DND-41 (cell line): ENCODE measurements around the gene ITIH5.

Experiments used
- ATAC-seq: fragments of 200-7000 bp; cut with Tn5 transposase; 3 replicates; pipeline ENCODE4 v1.9.1; 2021; ENCODE audit warnings: low read depth; ENCODE audit not compliant: insufficient read depth
- DNase-seq: peaks from one replicate; pipeline ENCODE4 v3.0.0-alpha.2; 2020
- H2AFZ ChIP-seq: 2 replicates; pipeline ENCODE4 v1.6.0; 2012; ENCODE audit warnings: low read depth, low read length
- H3K27ac ChIP-seq: 2 replicates; pipeline ENCODE4 v1.5.1; 2012; ENCODE audit warnings: low read length, inconsistent platforms
- H3K27me3 ChIP-seq: fragments of 200-600 bp; sonication (generic); 2 replicates; pipeline ENCODE4 v1.6.0; 2012; ENCODE audit warnings: low read length, mild to moderate bottlenecking, inconsistent platforms; ENCODE audit not compliant: insufficient read depth, poor library complexity
- H3K36me3 ChIP-seq: 2 replicates; pipeline ENCODE4 v1.5.1; 2012; ENCODE audit warnings: low read length, inconsistent platforms; ENCODE audit not compliant: insufficient read depth
- H3K4me1 ChIP-seq: 2 replicates; pipeline ENCODE4 v1.5.1; 2012; ENCODE audit warnings: mild to moderate bottlenecking, low read length; ENCODE audit not compliant: insufficient read depth
- H3K4me2 ChIP-seq: 2 replicates; pipeline ENCODE4 v1.6.0; 2012; ENCODE audit warnings: mild to moderate bottlenecking, moderate library complexity, low read length, inconsistent platforms; ENCODE audit not compliant: insufficient read depth
- H3K4me3 ChIP-seq, 2 experiments: fragments of 200-600 bp in 1 of 2; shearing (Covaris generic) in 1 of 2; 2 replicates each; pipeline ENCODE4 v1.5.1; 2012 to 2016; ENCODE audit warnings: inconsistent platforms in 2 of 2, low read length in 2 of 2, mild to moderate bottlenecking in 2 of 2, low read depth in 1 of 2, moderate library complexity in 1 of 2
- H3K79me2 ChIP-seq: 2 replicates; pipeline ENCODE4 v1.6.0; 2012; ENCODE audit warnings: low read length, inconsistent platforms; ENCODE audit not compliant: insufficient read depth
- H3K9ac ChIP-seq: 2 replicates; pipeline ENCODE4 v1.6.0; 2012; ENCODE audit warnings: low read depth, mild to moderate bottlenecking, inconsistent platforms, low read length, moderate library complexity
- H3K9me3 ChIP-seq: 2 replicates; pipeline ENCODE4 v1.5.1; 2012; ENCODE audit warnings: low read length, moderate library complexity, mild to moderate bottlenecking, inconsistent platforms; ENCODE audit not compliant: insufficient read depth, severe bottlenecking
- H4K20me1 ChIP-seq: 2 replicates; pipeline ENCODE4 v1.6.0; 2012; ENCODE audit warnings: low read length; ENCODE audit not compliant: insufficient read depth
- CTCF ChIP-seq: IDR thresholded peaks from 2 replicates; pipeline ENCODE4 v1.5.1; 2012; ENCODE audit warnings: borderline replicate concordance, low read length, moderate library complexity, mild to moderate bottlenecking; ENCODE audit not compliant: poor library complexity, severe bottlenecking; ENCODE audit errors: extremely low read depth
- EZH2 ChIP-seq: IDR thresholded peaks from 3 replicates; pipeline ENCODE4 v1.6.1; 2012; ENCODE audit warnings: borderline replicate concordance, low read depth, mild to moderate bottlenecking, moderate library complexity, low read length, inconsistent platforms; ENCODE audit not compliant: severe bottlenecking

Gene ITIH5

GRCh38 chr10:7563368-7563767 is 103.4 kb downstream of the ITIH5 start:
- TF ChIP-seq CTCF = no peak
- no peak for TF ChIP-seq EZH2
- no peak overlapping the region for H3K27ac ChIP-seq
- H3K27me3 ChIP-seq = no peaks in the 10 kb centered on the region
- no peak for ATAC-seq
- no peak overlapping the region for H3K9ac ChIP-seq
- no peak overlapping the region for H2AFZ ChIP-seq
- no peaks in the 10 kb centered on the region for H3K36me3 ChIP-seq
- no peaks in the 10 kb centered on the region for H3K4me1 ChIP-seq
- DNase-seq = no peak
- H3K4me3 ChIP-seq = no peak overlapping the region
- no peaks in the 10 kb centered on the region for H3K9me3 ChIP-seq
- no peaks in the 10 kb centered on the region for H4K20me1 ChIP-seq
- no peaks in the 10 kb centered on the region for H3K79me2 ChIP-seq
- no peak overlapping the region for H3K4me2 ChIP-seq

GRCh38 chr10:7561985-7562384 is 104.8 kb downstream of the ITIH5 start:
- Histone ChIP-seq H4K20me1 (no peaks in the 10 kb centered on the region), H3K4me2 (no peak overlapping the region), H2AFZ (no peak overlapping the region), H3K27ac (no peak overlapping the region), H3K27me3 (no peaks in the 10 kb centered on the region), H3K9me3 (no peaks in the 10 kb centered on the region), H3K4me1 (no peaks in the 10 kb centered on the region), H3K4me3 (no peak overlapping the region), H3K36me3 (no peaks in the 10 kb centered on the region), H3K9ac (no peak overlapping the region), H3K79me2 (no peaks in the 10 kb centered on the region)
- no peak for ATAC-seq
- no peak for DNase-seq
- no peak for TF ChIP-seq CTCF
- no peak for TF ChIP-seq EZH2

GRCh38 chr10:7561216-7561893 is 105.4 kb downstream of the ITIH5 start:
- Histone ChIP-seq H2AFZ (no peak overlapping the region), H3K36me3 (no peaks in the 10 kb centered on the region), H3K4me2 (no peak overlapping the region), H4K20me1 (no peaks in the 10 kb centered on the region), H3K27me3 (no peaks in the 10 kb centered on the region), H3K9me3 (no peaks in the 10 kb centered on the region), H3K27ac (no peak overlapping the region), H3K4me3 (no peak overlapping the region), H3K9ac (no peak overlapping the region), H3K79me2 (no peaks in the 10 kb centered on the region), H3K4me1 (no peaks in the 10 kb centered on the region)
- ATAC-seq (no peak), DNase-seq (no peak)
- TF ChIP-seq EZH2 (no peak), CTCF (no peak)
